ENCODE data around the gene TAS1R3.

The TAS1R3 gene

DNA sequence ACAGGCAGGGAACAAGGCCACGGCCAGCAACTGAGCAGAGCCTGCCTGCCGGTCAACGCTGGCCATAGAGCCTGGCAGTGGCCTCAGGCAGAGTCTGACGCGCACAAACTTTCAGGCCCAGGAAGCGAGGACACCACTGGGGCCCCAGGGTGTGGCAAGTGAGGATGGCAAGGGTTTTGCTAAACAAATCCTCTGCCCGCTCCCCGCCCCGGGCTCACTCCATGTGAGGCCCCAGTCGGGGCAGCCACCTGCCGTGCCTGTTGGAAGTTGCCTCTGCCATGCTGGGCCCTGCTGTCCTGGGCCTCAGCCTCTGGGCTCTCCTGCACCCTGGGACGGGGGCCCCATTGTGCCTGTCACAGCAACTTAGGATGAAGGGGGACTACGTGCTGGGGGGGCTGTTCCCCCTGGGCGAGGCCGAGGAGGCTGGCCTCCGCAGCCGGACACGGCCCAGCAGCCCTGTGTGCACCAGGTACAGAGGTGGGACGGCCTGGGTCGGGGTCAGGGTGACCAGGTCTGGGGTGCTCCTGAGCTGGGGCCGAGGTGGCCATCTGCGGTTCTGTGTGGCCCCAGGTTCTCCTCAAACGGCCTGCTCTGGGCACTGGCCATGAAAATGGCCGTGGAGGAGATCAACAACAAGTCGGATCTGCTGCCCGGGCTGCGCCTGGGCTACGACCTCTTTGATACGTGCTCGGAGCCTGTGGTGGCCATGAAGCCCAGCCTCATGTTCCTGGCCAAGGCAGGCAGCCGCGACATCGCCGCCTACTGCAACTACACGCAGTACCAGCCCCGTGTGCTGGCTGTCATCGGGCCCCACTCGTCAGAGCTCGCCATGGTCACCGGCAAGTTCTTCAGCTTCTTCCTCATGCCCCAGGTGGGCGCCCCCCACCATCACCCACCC lies at the start of gene TAS1R3:
TAS1R3 (plus strand) TSS at position 213 of the 898 bp plus-strand sequence; CDS start at position 279, 66 bp downstream.
- ATAC-seq: peak; percentile 4
- H3K4me1 Mint-ChIP-seq: peaks cover 41% of the 10 kb centered on the region
- H3K27ac Mint-ChIP-seq: peak within 1 kb of the TSS; percentile 71
- H3K27me3 Mint-ChIP-seq: no peaks in the 10 kb centered on the region
- H3K36me3 Mint-ChIP-seq: peaks cover 11% of the 10 kb centered on the region
- no peaks in the 10 kb centered on the region for H3K9me3 Mint-ChIP-seq
- H3K4me3 Mint-ChIP-seq: peak within 1 kb of the TSS; percentile 49

DNA sequence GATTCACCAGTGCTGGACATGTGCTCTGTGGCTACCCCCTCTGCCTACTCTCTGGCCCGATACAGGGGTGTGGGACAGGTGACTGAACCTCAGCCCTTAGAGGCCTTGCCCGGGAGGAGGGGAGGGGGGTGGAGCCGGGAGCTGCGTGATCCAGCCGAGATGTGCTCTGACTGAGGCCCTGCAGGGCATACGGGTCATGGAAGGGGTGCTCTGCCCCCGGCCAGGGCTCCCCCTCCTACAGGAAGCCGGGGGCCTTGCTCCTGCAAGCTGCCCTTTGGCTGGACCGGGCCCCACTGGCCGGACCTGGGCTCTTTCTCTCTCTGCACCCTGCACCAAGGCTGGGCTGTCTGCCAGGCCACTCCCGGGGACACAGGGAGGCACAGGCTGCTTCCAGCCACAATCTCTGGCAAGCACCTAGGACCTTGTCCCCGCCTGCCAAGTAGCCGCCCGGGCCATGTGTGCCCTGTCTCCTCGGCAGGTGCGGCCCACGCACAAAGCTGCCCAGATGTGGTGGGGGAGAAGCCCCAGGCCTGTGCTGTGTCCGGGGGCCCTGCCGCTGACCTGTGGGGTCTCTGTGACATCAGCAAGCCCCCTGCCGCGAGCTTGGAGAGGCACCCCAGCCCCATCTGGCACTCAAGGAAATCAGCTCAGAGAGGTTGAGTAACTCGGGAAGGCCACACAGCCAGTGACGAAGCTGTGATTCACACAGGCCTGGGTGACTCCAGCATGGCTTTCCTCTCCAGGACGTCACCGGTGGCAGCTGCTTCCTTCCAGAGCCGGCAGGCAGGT lies 49.4 kb upstream of the TAS1R3 start:
- Mint-ChIP-seq H3K27me3 (peaks cover 11% of the 10 kb centered on the region), H3K36me3 (no peaks in the 10 kb centered on the region), H3K4me3 (no peak overlapping the region), H3K9me3 (no peaks in the 10 kb centered on the region), H3K4me1 (peaks cover 9% of the 10 kb centered on the region), H3K27ac (no peak overlapping the region)
- no peak for ATAC-seq

DNA sequence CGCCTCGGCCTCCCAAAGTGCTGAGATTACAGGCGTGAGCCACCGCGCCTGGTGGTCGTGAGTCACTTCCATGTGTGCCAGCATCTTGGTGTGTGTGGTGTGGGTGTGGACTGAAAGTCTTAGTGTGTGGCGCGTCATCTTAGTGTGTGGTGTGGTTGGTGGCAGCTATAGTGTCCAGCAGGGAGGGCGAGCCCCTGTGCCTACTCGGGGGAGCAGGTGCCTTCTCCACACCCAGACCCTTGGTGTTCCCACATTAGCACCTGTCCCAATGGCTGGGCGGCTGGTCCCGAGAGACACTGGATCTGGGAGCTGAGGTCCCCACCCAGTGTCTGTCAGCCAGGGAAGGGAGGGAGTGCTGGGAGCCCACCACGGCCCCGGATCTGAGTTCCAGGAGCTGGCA lies 48.1 kb upstream of the TAS1R3 start:
- Mint-ChIP-seq H3K27ac (no peak overlapping the region), H3K4me3 (no peak overlapping the region), H3K9me3 (no peaks in the 10 kb centered on the region), H3K27me3 (peaks cover 11% of the 10 kb centered on the region), H3K4me1 (peaks cover 9% of the 10 kb centered on the region), H3K36me3 (no peaks in the 10 kb centered on the region)
- ATAC-seq: no peak

DNA sequence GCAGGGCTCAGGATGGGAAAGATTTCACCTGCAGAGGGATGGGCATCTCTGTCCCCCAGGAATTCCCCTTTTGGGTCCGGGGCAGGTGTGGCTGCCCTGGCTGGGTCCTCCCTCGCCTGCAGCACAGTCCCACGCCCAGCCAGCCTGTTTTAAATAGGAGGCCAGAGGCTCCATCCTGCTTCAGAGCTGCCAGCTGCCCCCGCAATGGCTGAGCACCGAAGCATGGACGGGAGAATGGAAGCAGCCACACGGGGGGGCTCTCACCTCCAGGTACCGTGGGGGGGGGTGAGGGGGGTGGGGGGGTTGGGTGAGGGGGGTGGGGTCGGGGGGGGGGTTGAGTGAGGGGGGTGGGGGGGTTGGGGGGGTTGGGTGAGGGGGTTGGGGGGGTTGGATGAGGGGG lies 47.3 kb upstream of the TAS1R3 start:
- H3K27ac Mint-ChIP-seq: peak overlapping the region; percentile 66
- peaks cover 9% of the 10 kb centered on the region for H3K4me1 Mint-ChIP-seq
- H3K36me3 Mint-ChIP-seq: no peaks in the 10 kb centered on the region
- no peak overlapping the region for H3K4me3 Mint-ChIP-seq
- peaks cover 11% of the 10 kb centered on the region for H3K27me3 Mint-ChIP-seq
- no peaks in the 10 kb centered on the region for H3K9me3 Mint-ChIP-seq
- no peak for ATAC-seq

DNA sequence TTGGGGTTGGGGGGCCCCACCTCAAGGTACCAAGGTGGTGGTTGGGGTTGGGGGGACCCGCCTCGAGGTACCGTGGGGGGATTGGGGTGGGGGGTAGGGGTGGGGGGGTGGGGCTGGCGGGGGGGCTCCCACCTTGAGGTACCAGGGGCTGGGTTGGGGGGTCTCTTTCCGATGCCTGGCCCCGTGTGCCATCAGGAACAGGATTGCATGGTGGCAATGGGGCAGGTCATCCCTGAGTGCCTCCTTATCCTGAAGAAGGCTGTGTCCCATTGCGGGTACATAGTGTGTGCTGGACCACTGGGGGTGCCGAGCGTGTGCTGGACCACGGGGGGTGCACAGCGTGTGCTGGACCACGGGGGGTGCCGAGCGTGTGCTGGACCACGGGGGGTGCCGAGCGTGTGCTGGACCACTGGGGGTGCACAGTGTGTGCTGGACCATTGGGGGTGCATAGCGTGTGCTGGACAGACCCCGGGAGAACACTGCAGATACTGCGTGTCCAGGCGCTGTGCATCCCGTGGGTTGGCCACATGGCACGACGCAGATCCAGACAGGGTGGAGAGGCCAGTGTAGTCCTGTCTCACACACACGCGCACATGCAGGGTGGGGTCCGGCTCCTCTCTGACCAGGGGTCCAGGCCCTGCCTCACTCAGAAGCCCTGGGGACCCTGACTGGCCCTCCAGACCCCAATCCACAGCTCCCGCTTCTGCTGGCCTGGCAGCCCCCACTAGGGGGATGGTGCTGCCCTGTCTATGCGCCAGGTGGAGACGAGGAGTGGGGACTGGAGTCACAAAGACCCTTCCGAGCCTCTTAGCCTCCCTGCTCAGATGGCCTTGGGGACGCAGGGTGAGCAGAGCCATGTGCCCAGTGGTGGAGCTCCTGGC lies 46.6 kb upstream of the TAS1R3 start:
- Mint-ChIP-seq H3K4me1 (peaks cover 9% of the 10 kb centered on the region), H3K27ac (peak overlapping the region; percentile 66), H3K36me3 (no peaks in the 10 kb centered on the region), H3K4me3 (no peak overlapping the region), H3K9me3 (no peaks in the 10 kb centered on the region), H3K27me3 (peaks cover 11% of the 10 kb centered on the region)
- ATAC-seq: no peak

DNA sequence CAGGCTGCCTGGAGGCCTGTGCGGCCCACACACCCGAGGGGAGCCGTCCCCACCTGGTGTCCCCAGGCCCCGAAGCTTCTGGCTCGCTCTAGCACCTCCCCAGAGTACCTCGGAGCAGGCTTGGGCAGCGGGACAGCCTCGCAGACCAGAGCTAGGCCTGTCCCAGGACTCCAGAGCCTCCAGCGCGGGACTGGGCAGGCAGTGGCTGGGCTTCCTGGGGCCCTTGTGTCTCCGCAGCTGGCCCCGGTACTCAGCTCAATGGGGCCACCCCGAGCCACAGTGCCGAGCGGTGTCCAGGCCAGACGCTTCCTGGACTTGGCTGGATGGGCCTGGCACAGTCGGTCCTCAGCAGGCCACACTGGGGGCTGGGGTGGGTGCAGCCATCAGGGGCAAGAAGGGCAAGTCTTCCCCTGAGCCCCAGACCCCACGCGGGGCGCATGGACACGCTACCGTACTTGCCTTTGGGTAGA lies 45.9 kb upstream of the TAS1R3 start:
- H3K4me3 Mint-ChIP-seq: no peak overlapping the region
- peaks cover 12% of the 10 kb centered on the region for H3K4me1 Mint-ChIP-seq
- no peak for ATAC-seq
- H3K9me3 Mint-ChIP-seq: no peaks in the 10 kb centered on the region
- no peaks in the 10 kb centered on the region for H3K36me3 Mint-ChIP-seq
- H3K27me3 Mint-ChIP-seq: peaks cover 11% of the 10 kb centered on the region
- no peak overlapping the region for H3K27ac Mint-ChIP-seq

DNA sequence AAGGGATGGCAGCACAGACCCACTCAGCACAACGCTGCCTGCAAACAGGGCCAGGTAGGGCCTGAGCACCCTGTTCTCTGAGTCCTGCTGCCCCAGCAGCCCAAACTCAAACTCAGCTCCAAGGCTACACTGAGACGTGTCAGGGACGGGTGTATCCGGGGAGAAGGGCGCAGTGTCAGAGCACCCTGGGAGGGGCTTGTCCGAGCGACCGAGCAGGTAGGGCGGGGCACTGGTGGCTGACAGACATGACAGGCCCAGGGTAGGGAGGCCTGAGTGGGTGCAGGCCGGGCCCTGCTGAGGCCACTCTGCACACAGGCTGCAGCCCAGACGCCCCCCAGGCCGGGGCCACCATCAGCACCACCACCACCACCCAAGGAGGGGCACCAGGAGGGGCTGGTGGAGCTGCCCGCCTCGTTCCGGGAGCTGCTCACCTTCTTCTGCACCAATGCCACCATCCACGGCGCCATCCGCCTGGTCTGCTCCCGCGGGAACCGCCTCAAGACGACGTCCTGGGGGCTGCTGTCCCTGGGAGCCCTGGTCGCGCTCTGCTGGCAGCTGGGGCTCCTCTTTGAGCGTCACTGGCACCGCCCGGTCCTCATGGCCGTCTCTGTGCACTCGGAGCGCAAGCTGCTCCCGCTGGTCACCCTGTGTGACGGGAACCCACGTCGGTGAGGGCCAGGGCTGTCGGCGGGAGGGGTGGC lies 45.3 kb upstream of the TAS1R3 start:
- peaks cover 17% of the 10 kb centered on the region for H3K4me1 Mint-ChIP-seq
- H3K27ac Mint-ChIP-seq: no peak overlapping the region
- no peaks in the 10 kb centered on the region for H3K36me3 Mint-ChIP-seq
- H3K4me3 Mint-ChIP-seq: no peak overlapping the region
- H3K27me3 Mint-ChIP-seq: peaks cover 11% of the 10 kb centered on the region
- no peaks in the 10 kb centered on the region for H3K9me3 Mint-ChIP-seq
- no peak for ATAC-seq

DNA sequence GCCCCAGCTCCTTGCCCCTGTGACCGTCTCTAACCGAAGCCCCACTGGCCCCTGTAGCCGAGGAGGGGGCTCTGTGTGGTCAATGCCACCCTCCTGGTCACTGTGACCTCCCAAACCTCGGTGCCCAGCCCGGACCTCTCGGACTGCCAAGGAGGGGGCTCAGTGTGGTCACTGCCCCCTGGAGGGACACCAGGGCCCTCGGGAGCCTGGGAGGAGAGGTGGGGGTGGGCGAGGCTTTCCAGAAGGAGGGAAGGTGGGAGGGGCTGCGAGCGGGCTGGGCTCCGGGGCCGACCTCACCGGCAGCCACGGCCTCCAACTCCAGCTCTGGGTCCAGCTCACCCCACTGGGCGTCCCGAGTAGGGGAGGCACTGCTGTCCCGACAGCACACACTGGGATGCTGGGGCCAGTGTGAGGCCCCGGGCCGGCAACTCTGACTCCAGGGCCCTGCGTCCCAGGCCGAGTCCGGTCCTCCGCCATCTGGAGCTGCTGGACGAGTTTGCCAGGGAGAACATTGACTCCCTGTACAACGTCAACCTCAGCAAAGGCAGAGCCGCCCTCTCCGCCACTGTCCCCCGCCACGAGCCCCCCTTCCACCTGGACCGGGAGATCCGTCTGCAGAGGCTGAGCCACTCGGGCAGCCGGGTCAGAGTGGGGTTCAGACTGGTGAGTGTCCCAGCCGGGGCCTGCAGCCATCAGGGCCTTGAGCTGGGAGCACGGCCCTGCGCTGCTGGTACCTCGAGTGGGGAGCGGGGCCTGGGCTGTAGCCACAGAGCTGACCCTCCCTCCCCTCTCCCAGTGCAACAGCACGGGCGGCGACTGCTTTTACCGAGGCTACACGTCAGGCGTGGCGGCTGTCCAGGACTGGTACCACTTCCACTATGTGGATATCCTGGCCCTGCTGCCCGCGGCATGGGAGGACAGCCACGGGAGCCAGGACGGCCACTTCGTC lies 44.5 kb upstream of the TAS1R3 start:
- H3K4me3 Mint-ChIP-seq: no peak overlapping the region
- ATAC-seq: peak; percentile 4
- peaks cover 19% of the 10 kb centered on the region for H3K4me1 Mint-ChIP-seq
- H3K27me3 Mint-ChIP-seq: peaks cover 11% of the 10 kb centered on the region
- H3K9me3 Mint-ChIP-seq: no peaks in the 10 kb centered on the region
- no peak overlapping the region for H3K27ac Mint-ChIP-seq
- H3K36me3 Mint-ChIP-seq: no peaks in the 10 kb centered on the region

DNA sequence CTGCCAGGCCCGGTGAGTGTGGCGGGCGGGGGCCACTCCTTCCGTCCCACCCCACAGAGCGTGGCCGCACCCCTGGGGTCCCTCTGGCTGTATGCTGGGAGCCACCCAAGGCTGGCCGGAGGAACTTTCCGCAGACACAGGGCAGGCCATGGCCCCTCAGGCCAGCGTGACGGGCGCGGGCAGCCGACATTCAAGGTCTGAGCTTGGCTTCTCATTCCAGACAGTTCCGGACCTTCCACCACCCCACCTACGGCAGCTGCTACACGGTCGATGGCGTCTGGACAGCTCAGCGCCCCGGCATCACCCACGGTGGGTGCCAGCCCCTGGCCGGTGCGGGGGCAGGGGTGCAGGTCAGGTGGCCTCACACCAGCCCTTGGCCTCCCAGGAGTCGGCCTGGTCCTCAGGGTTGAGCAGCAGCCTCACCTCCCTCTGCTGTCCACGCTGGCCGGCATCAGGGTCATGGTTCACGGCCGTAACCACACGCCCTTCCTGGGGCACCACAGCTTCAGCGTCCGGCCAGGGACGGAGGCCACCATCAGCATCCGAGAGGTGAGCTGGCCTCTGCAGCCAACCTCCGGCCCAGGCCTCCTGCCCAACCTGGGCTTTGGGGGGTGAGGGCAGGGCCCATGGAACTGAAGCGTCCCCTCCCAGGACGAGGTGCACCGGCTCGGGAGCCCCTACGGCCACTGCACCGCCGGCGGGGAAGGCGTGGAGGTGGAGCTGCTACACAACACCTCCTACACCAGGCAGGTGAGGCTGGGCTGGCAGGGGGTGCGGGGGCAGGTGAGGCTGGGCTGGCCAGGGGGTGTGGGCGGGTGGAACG lies 43.6 kb upstream of the TAS1R3 start:
- no peak for ATAC-seq
- no peaks in the 10 kb centered on the region for H3K36me3 Mint-ChIP-seq
- H3K27me3 Mint-ChIP-seq: peaks cover 11% of the 10 kb centered on the region
- H3K27ac Mint-ChIP-seq: no peak overlapping the region
- H3K4me3 Mint-ChIP-seq: no peak overlapping the region
- H3K4me1 Mint-ChIP-seq: peaks cover 27% of the 10 kb centered on the region
- H3K9me3 Mint-ChIP-seq: no peaks in the 10 kb centered on the region

DNA sequence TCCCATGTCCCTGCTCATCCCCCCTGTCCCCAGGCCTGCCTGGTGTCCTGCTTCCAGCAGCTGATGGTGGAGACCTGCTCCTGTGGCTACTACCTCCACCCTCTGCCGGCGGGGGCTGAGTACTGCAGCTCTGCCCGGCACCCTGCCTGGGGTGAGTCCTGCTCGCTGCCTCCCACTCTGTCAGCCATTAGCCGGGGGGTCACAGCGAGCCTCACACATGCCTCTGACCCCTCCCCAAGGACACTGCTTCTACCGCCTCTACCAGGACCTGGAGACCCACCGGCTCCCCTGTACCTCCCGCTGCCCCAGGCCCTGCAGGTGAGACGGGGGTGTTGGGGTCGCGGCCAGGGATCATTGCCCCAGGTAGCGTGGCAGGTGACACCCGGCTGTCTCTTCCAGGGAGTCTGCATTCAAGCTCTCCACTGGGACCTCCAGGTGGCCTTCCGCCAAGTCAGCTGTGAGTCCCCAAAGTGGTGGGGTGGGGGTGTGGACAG lies 40.8 kb upstream of the TAS1R3 start:
- H3K9me3 Mint-ChIP-seq: no peaks in the 10 kb centered on the region
- ATAC-seq: no peak
- H3K4me3 Mint-ChIP-seq: no peak overlapping the region
- H3K27me3 Mint-ChIP-seq: no peaks in the 10 kb centered on the region
- H3K4me1 Mint-ChIP-seq: peaks cover 18% of the 10 kb centered on the region
- no peaks in the 10 kb centered on the region for H3K36me3 Mint-ChIP-seq
- H3K27ac Mint-ChIP-seq: no peak overlapping the region

DNA sequence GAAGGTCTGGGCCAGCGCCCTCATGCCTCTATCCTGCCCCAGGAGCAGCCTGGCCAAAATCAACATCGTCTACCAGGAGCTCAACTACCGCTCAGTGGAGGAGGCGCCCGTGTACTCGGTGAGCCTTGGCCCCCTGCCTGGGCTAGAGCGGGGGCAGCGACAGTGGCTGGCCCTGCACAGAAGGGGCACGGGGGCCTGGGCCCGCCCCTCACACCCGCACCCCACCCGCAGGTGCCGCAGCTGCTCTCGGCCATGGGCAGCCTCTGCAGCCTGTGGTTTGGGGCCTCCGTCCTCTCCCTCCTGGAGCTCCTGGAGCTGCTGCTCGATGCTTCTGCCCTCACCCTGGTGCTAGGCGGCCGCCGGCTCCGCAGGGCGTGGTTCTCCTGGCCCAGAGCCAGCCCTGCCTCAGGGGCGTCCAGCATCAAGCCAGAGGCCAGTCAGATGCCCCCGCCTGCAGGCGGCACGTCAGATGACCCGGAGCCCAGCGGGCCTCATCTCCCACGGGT lies 40.0 kb upstream of the TAS1R3 start:
- Mint-ChIP-seq H3K9me3 (no peaks in the 10 kb centered on the region), H3K27ac (no peak overlapping the region), H3K4me3 (no peak overlapping the region), H3K27me3 (no peaks in the 10 kb centered on the region), H3K4me1 (peaks cover 18% of the 10 kb centered on the region), H3K36me3 (no peaks in the 10 kb centered on the region)
- no peak for ATAC-seq

DNA sequence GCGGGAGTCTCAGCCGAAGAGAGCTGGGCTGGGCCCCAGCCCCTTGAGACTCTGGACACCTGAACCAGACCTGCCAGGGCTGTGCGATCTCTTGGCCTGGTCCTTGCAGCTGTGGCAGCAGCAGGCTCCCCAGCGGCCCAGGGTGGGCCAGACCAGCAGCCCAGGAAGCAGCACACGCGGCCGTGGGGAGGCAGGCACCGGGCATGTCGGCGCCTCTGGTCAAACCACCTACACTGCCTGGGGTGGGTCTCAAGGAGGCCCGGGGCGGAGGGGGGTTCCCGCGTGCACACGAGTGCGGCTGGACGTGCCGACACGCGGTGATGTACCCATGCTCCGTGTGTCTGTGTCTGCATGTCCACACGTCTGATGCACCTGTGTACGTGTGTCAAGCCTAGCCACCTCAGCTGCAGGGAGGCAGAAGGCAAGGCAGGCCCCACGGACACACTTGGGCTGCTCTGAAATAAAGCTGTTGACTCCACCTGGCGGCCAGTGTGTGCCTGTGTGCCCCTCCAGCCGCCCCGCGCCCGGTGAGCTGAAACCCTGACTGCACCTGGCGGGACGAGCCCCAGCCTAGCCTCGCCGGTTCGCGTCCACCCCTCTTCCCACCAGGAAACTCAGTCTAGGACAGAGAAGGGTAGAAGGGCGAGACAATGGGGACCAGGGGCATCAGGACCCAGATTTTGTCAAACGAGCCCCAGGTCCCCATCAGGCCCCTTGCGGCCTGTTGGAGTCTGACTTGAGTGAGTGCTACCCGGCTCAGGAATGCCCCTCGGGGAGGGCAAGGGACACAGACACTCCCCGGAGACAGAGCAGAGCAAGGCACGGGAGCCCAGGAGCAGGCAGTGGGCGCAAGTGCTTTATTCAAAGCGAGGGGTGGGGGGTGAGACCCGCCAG lies 39.3 kb upstream of the TAS1R3 start:
- peaks cover 18% of the 10 kb centered on the region for H3K4me1 Mint-ChIP-seq
- peak; percentile 81 for ATAC-seq
- H3K27ac Mint-ChIP-seq: no peak overlapping the region
- no peak overlapping the region for H3K4me3 Mint-ChIP-seq
- no peaks in the 10 kb centered on the region for H3K36me3 Mint-ChIP-seq
- no peaks in the 10 kb centered on the region for H3K9me3 Mint-ChIP-seq
- H3K27me3 Mint-ChIP-seq: no peaks in the 10 kb centered on the region

Data from stimulated activated memory B cell treated with anti-CD40 and anti-IgM and Interleukin-4, amounts not matched to agents 10 μg/mL and 1 μg/mL and 100 μg/mL, for 72 hours (primary cell).